ENCODE results near the gene RXFP3. TPM values are rescaled to one million over a fixed set of nuclear protein-coding genes. Genes with fewer than 3 reads are reported as not detected.

Gene RXFP3
- total RNA-seq, 2 experiments from 2014 or later = not detected

Other genes starting within 250 kb of the RXFP3 start
- not detected for gene ADAMTS12, start 44.4 kb upstream of the RXFP3 start, total RNA-seq
- not detected for gene SLC45A2, start 48.3 kb downstream of the RXFP3 start, total RNA-seq
- 10 to 100 TPM in 1 of 2 experiments, 1 to 10 TPM in 1; 8.6 to 10.1 TPM for gene AMACR, start 71.7 kb downstream of the RXFP3 start, total RNA-seq
- 1 to 10 TPM; 1.1 to 1.7 TPM for gene C1QTNF3, start 106.8 kb downstream of the RXFP3 start, total RNA-seq